Uterus (tissue), 4 donors: Measurements from ENCODE around the gene CTIF. TPM values are rescaled to one million over a fixed set of nuclear protein-coding genes. Genes with fewer than 3 reads are reported as not detected.

ENCODE experiments used
- DNase-seq, 2 donors: peaks; one replicate each; pipeline ENCODE4 v3.0.0-alpha.2; 2019 to 2020
- H3K27ac ChIP-seq, 2 donors: fragments of 200-600 bp; sonication (generic); 1 replicate in 1 of 2; 2 replicates in 1 of 2; pipeline ENCODE4 v1.5.1; 2016 to 2018
- H3K27me3 ChIP-seq, 2 donors: fragments of 200-600 bp; sonication (generic); one replicate each; pipeline ENCODE4 v1.5.1; 2018 to 2019; ENCODE audit warnings: control low read depth in 1 of 2
- H3K36me3 ChIP-seq, 2 donors: fragments of 200-600 bp; sonication (generic); one replicate each; pipeline ENCODE4 v1.5.1; 2019; ENCODE audit warnings: control low read depth in 1 of 2
- H3K4me1 ChIP-seq, 2 donors: fragments of 200-600 bp; sonication (generic); one replicate each; pipeline ENCODE4 v1.5.1; 2018 to 2019; ENCODE audit warnings: control low read depth in 1 of 2
- H3K4me3 ChIP-seq, 2 donors: fragments of 200-600 bp; sonication (generic); 1 replicate in 1 of 2; 2 replicates in 1 of 2; pipeline ENCODE4 v1.5.1; 2018 to 2019; ENCODE audit warnings: mild to moderate bottlenecking in 1 of 2
- H3K9me3 ChIP-seq, 2 donors: fragments of 200-600 bp; sonication (generic); one replicate each; pipeline ENCODE4 v1.5.1; 2019; ENCODE audit warnings: control low read depth in 1 of 2
- CTCF ChIP-seq, 4 experiments: fragments of 200-600 bp in 2 of 4; fragments of 450-650 bp in 2 of 4; sonication (generic) in 2 of 4; IDR thresholded peaks; one replicate each; pipeline ENCODE4 v1.5.1; 2016 to 2019; ENCODE audit warnings: antibody characterized with exemption in 4 of 4, mild to moderate bottlenecking in 2 of 4, moderate library complexity in 1 of 4
- POLR2A ChIP-seq, 2 donors: fragments of 450-650 bp; IDR thresholded peaks; one replicate each; pipeline ENCODE4 v1.6.1; 2016; ENCODE audit warnings: antibody characterized with exemption in 2 of 2, mild to moderate bottlenecking in 1 of 2, moderate library complexity in 1 of 2
- intact Hi-C: fragments of 100-400 bp; cut with DNase I; formaldehyde crosslinking; loops from one replicate; pipeline ENCODE4 v1.15.1; 2023; ENCODE audit warnings: low total_unique reads
- total RNA-seq, 4 donors: library from RNA; depleted of rRNA in 3 of 4; stranded (reverse); fragments of >200 nt in 3 of 4; gene quantifications; one replicate each; pipeline versions ENCODE4 v1.1.0 to v1.2.4, GENCODE V29; 2014 to 2023
- donor health status: DM: yes; HTN: yes; CAD: no.

CTIF gene
- total RNA-seq, 4 donors from 2014 or later: 11.3 to 94.3 (median 48.0) TPM

- H3K9me3 ChIP-seq: no peaks in the 10 kb centered on the region
- no peak for DNase-seq
- peaks cover 0 to 6% of the 10 kb centered on the region in 2 donors for H3K4me1 ChIP-seq
- intact Hi-C loops: no loop called here
- no peak overlapping the region for H3K4me3 ChIP-seq
- no peaks in the 10 kb centered on the region for H3K36me3 ChIP-seq
- no peaks in the 10 kb centered on the region for H3K27me3 ChIP-seq
- TF ChIP-seq CTCF (IDR thresholded peaks at IDR 0.05) (no peak), POLR2A (IDR thresholded peaks at IDR 0.05) (no peak)
- H3K27ac ChIP-seq: no peak overlapping the region
Observed at GRCh38 chr18:48735080-48735676, 196.3 kb downstream of the CTIF start.

DNA sequence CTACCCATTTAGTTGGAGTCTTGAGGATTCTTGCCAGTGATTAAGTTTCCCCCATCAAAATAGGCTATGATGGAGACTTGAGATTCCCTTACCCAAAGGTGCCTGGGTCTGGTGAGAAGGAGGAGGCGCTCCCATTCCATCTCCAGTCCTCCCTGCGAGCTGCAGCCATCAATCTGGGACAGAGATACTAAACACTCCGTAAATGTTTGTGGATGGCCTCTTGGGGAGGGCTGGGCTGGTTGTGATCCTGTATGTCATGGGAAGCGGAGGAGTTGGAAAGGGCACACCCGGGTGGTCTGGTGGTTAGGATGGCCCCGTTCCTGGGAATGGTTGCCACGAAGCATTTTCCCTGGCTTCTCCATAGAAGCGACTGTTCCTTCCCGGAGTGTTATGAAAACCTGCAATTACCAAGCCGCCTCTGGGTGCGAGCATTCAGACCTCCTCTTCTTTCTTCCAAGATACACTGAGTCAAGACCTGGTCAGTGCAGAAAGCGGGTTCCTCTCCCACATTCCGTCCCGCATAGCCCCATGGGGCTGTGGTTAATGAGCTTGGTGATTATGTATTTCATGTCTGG is 196.9 kb downstream of the CTIF start:
- DNase-seq: no peak
- no peaks in the 10 kb centered on the region for H3K9me3 ChIP-seq
- TF ChIP-seq CTCF (IDR thresholded peaks at IDR 0.05) (no peak), POLR2A (IDR thresholded peaks at IDR 0.05) (no peak)
- intact Hi-C loops: no loop called here
- H3K27ac ChIP-seq: no peak overlapping the region
- no peak overlapping the region for H3K4me3 ChIP-seq
- no peaks in the 10 kb centered on the region for H3K27me3 ChIP-seq
- peaks cover 0 to 6% of the 10 kb centered on the region in 2 donors for H3K4me1 ChIP-seq
- H3K36me3 ChIP-seq: no peaks in the 10 kb centered on the region

GRCh38 chr18:48736321-48737260 is 197.8 kb downstream of the CTIF start:
- Histone ChIP-seq H3K4me3 (no peak overlapping the region), H3K27me3 (no peaks in the 10 kb centered on the region), H3K27ac (no peak overlapping the region), H3K4me1 (peaks cover 0 to 6% of the 10 kb centered on the region in 2 donors), H3K9me3 (no peaks in the 10 kb centered on the region), H3K36me3 (no peaks in the 10 kb centered on the region)
- TF ChIP-seq POLR2A (IDR thresholded peaks at IDR 0.05) (no peak), CTCF (IDR thresholded peaks at IDR 0.05) (no peak)
- intact Hi-C loops: no loop called here
- DNase-seq: no peak

DNA sequence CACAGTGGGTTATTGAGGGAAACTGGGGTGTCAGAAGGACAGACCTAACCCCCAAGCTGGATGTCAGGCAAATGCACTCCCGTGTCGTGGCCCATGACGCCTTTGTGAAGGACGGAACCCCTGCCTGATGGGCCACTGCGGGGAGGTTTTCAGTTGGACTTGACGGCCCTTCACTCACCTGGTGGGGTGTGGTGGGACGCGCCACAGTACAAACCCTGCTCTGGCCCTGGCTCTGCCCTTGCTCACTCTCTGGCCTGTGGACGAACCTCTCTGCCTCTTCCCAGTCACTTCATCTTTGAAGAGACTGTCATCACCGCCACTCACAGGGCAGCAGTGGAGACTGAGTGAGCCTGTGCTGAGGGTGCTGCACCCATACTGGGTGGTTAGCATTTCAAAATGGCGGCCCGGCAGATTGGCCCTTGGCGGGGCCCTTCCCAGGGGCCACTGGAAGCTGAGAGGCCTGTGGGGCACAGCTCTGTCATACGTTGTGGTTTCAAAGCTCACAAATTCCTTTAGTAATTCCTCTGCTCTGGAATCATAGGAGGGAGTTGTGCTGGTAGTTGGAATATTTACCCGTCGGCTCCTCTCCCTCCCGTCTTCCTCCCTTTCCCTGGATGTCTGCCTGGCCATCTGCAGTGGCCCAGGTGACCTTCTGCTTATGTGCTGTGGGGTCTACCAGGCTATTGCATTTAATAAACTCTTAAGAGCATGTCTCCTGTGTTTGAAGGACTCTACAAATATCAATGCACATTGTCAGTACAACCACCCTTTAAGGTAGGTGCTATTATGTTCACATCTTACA is 200.6 kb downstream of the CTIF start:
- no peaks in the 10 kb centered on the region for H3K9me3 ChIP-seq
- no peak overlapping the region for H3K27ac ChIP-seq
- H3K4me1 ChIP-seq: peaks cover 6 to 7% of the 10 kb centered on the region in 2 donors
- no peak for TF ChIP-seq CTCF (IDR thresholded peaks at IDR 0.05)
- TF ChIP-seq POLR2A (IDR thresholded peaks at IDR 0.05): no peak
- DNase-seq: no peak
- H3K4me3 ChIP-seq: no peak overlapping the region
- H3K36me3 ChIP-seq: no peaks in the 10 kb centered on the region
- intact Hi-C loops: no loop called here
- H3K27me3 ChIP-seq: no peaks in the 10 kb centered on the region
